Ovary (tissue), 3 donors: ENCODE results near the gene C2orf80.

Experiments
- CTCF ChIP-seq, 3 donors: fragments of 450-650 bp in 2 of 3; fragments of 200-600 bp in 1 of 3; IDR thresholded peaks; one replicate each; pipeline versions ENCODE4 v1.5.1 to v1.8.0; 2016 to 2022; ENCODE audit warnings: antibody characterized with exemption in 3 of 3, mild to moderate bottlenecking in 1 of 3
- EP300 ChIP-seq: sonication (generic); formaldehyde crosslinking; IDR thresholded peaks from one replicate; pipeline ENCODE4 v1.6.1; 2017; ENCODE audit warnings: antibody characterized with exemption
- donor health status: DM: no; HTN: no; CAD: no.

GRCh38 chr2:208182835-208183234, 7.0 kb downstream of the C2orf80 start:
- TF ChIP-seq CTCF (IDR thresholded peaks at IDR 0.05) = no peak
- no peak for TF ChIP-seq EP300
